OCI-M1 (cell line): Measurements from ENCODE around the gene KDM6A.
"Not testable (repeated sequence)": the region's sequence is repeated elsewhere in the genome, so short reads cannot be mapped to it uniquely, and the experiment has no call there.

Experiments used
- DNase-seq: peaks from one replicate; lab custom pipeline; 2025; lab: John Stamatoyannopoulos, UW

Gene KDM6A

DNA sequence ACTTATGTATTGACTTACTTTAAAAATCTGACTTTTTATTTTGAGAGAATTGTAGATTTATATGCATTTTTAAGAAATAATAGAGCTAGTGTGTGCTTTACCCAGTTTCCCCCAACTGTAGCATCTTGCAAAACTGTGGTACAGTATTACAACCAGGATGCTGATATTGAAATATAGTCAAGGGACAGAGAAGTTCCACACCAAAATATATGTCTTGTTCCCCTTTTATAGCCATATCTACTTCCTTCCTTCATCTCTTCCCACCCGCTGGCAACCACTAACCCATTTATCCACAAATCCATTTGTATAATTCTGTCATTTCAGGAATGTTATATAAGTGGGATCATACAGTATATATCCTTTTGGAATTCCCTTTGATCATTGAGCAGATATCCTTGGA, 16.8 kb downstream of the KDM6A start:
- DNase-seq = peak; percentile 11

DNA sequence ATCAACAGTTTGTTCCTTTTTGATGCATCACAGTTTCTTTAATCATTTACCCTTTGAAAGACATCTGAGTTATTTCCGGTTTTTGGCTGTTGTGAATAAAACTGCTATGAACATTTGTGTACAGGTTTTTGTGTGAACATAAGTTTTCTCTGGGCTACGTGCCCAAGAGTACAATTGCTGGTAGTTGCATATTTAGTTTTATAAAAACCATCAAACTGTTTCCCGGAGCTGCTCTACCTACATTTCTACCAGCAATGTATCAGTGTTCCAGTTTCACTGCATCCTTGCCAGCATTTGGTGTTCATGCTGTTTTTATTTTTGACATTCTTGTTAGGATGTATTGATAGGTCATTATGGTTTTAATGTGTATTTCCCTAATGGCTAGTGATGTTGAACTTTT, 17.3 kb downstream of the KDM6A start:
- no peak for DNase-seq

GRCh38 chrX:44890687-44891086, 17.7 kb downstream of the KDM6A start:
- not testable (repeated sequence) for DNase-seq

GRCh38 chrX:44891642-44892041, 18.7 kb downstream of the KDM6A start:
- DNase-seq = no peak

DNA sequence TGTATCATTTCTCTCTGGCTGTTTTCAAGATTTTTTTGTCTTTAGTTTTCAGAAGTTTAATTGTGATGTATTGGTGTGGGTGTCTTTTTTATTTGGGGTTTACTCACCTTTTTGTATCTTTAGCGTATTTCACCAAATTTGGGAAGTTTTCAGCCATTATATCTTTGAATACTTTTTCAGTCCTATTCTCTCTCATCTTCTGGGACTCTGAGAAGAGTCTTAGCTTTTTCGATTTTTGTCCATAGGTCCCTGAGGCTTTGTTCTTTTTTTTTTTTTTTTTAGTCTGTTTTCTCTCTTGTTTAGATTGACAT, 23.8 kb downstream of the KDM6A start:
- no peak for DNase-seq

DNA sequence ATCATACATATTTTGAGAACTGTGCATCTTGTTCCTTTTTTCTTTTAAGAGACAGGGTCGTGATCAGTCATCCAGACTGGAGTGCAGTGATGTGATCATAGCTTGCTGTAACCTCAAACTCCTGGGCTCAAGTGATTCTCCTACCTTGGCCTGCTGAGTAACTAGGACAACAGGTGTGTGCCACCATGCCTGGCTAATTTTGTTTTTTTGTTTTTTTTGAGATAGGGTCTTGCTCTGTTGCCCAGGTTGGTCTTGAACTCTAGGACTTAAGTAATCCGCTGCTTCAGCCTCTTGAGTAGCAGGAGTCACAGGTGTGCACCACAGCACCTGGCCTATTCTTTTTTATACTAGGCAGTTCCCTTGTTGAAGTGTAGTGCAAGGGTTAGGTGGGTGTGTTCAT, 24.6 kb downstream of the KDM6A start:
- no peak for DNase-seq

DNA sequence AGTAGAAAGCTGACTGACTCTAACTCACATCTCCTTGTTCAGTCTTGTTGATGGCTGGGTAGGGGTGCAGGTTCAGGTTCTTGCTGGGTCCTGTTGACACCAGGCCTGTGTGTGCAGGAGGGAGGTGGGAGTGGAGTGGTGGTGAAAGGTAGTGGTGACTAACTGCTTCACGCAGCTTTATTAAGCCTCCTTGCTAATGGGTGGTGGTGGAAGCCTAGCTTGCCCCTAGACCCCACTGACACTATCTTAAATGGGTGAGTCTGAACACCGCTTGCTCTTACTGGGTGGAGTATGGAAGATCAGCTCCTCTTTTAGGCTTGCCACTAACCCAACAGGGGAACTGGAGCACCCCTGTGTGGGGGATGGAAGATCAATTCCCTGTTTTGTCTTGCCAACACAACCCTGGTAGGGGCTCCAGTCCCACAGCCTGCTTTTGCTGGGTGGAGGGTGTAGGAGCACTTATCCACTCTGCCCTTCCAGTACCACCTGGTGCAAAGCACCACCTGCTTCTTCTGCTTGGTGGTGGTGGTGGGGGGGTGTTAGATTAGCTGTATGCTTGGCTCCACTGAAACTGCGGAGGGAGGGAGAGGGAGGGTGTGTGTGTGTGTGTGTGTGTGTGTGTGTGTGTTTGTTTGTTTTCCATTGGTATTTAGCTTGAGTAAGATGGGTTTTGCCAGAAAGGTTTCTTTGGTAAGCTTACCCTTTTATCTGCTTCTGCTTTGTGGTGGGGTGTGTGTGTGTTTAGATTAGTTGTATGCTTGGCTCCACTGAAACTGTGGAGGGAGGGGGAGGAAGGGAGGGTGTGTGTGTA, 25.6 kb downstream of the KDM6A start:
- peak; percentile 69 for DNase-seq

DNA sequence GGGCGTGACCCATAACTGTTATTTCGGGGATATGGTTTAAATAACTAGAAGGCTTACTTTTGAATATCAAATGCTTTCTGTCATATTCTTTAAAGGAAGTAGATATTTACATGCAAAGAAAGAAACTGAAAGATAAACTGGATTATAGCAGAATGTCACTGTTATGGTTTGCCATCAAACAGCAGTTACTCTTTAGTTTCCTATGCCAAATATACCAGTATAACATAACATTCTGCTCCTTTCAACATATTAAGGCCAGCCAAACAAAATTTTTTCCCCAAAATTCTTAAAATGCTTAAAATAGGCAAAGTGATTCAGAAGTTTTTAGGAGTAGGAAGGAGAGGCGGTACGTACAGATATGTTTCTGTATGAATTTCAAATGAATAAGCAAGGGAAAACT, 27.0 kb downstream of the KDM6A start:
- DNase-seq = no peak

- DNase-seq = peak; percentile 32
These were observed 30.1 kb downstream of the KDM6A start for GRCh38 chrX:44903107-44903506.

- peak; percentile 31 for DNase-seq
These were observed 31.0 kb downstream of the KDM6A start for GRCh38 chrX:44903830-44904530.

- DNase-seq = no peak
These were observed 31.6 kb downstream of the KDM6A start for GRCh38 chrX:44904542-44905115.

DNA sequence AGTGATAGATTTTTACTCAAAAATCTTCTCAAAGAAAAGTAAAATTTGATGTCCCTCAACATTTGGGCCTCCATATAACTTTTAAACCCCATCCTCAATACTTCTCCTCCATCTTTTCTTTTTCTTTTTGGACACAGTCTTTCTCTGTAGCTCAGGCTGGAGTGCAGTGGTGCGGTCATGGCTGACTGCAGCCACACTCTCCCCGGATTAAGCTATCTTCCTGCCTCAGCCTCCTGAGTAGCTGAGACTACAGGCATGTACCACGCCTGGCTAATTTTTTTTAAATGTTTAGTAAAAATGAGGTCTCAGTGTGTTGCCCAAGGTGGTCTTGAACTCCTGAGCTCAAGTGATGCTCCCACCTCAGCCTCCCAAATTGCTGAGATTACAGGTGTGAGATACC, 33.1 kb downstream of the KDM6A start:
- no peak for DNase-seq

GRCh38 chrX:44906542-44906941, 33.6 kb downstream of the KDM6A start:
- no peak for DNase-seq

- DNase-seq = peak; percentile 44
These were observed 35.2 kb downstream of the KDM6A start for GRCh38 chrX:44908153-44908552.

DNA sequence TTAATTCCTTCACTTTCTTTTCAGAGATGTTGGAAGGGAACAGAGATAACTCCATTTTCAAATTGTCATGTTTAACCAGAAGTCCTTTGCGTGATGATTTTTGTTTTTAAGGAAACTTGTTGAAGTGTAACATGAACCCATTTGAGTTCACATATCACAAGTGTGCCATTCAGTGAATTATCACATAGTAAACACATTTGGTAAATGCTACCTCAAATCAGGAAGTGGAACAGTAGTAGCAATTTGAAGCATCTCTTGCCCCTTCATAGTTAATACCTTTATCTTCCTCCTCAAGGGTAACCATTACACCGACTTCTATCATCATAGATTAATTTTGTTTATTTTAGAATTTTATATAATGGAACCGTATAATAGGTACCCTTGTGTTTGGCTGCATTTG, 35.8 kb downstream of the KDM6A start:
- DNase-seq = peak; percentile 53

- not testable (repeated sequence) for DNase-seq
These were observed 37.5 kb downstream of the KDM6A start for GRCh38 chrX:44910508-44910907.

- not testable (repeated sequence) for DNase-seq
These were observed 38.1 kb downstream of the KDM6A start for GRCh38 chrX:44911074-44911600.

DNA sequence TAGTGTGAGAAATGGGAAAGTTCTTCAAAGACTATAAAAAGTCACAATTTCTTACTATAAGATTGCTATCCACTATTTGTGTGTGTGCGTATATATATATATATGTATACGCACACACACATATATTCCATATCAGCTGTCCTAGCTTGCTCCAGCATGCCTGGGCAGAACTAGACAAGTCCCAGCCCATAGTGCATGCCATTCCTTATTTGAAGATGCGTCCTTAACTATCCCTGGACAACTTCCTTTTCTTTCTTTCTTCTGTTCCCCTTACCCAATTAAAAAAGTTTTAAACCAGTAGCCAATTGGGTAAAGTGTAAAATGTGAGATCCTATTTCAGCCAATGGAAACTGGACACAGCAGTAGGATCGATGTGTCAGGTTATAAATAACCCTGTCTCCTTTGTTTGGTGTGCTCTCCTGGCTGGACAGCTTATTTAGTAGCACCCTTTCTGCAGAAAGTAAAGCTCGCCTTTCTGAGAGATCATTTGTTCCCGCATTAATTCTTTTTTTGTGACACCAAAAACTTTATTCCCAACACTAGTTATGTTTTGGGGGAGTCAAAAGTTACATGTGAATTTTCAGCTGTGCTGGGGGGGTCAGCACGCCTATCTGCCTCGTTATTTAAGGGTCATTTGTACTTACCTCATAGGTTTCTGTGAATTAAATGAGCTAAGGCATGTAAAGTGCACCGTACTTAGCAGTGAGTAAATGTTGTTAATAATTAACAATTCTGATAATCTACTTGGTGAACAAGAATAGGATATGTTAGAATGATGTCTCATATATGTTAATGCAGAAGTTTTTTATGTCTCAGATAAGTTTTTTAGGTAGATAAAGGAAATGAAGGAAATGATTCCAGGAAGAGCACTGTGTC, 40.9 kb downstream of the KDM6A start:
- DNase-seq = no peak

GRCh38 chrX:44914532-44915198, 41.7 kb downstream of the KDM6A start:
- peak; percentile 52 for DNase-seq

DNA sequence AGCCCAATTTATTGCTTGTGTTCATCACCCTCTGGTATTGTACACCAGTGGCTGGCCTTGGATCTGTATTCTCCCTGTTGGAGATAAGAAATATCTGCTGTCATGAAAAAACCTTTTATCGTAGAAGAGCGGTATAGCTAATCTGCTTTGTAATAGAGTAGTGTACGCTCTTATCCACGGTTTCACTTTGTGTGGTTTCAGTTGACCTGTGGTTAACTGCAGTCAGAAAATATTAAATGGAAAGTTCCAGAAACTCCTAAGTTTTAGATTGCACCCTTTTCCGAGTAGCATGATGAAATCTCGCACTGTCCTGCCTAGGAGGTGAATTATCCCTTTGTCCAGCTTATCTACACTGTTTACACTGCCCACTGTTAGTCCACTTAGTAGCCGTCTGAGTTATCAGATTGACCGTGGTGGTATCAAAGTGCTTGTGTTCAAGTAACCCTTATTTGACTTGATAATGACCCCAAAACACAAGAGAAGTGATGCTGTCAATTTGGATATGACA, 42.4 kb downstream of the KDM6A start:
- DNase-seq = peak; percentile 92

DNA sequence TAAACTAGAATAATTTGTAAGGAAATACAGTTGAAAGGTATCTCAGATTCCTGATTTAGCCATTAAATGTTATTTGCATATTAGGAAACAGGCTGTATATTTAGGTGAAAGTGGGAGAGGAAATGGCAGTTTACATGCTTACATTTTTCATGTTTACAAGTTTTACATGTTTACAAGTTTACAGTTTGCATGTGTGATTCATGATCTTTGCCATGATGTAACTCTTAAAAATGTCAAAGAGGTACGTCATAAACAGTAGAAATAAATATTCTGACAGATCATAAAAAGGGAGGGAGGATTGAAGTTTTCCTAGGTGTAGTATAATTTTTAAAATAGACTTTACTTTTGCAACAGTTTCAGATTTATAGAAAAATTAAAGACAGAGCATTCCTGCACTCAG, 45.7 kb downstream of the KDM6A start:
- no peak for DNase-seq
